Gastrocnemius medialis (tissue), 4 donors: ENCODE measurements around the gene ARFIP2. TPM values are rescaled to one million over a fixed set of nuclear protein-coding genes. Genes with fewer than 3 reads are reported as not detected.

ENCODE experiments used
- ATAC-seq, 2 donors: fragments of 150-250 bp; one replicate each; pipeline ENCODE4 v1.9.1; 2016
- DNase-seq, 2 donors: peaks; one replicate each; pipeline ENCODE4 v3.0.0-alpha.2; 2019
- H3K27ac ChIP-seq, 4 donors: fragments of 200-600 bp; sonication (generic); 1 replicate in 1 of 4; 2 replicates in 3 of 4; pipeline ENCODE4 v1.5.1; 2016 to 2018; ENCODE audit warnings: mild to moderate bottlenecking in 2 of 4, moderate library complexity in 1 of 4
- H3K27me3 ChIP-seq, 3 donors: fragments of 200-600 bp; sonication (generic) in 2 of 3; 1 replicate in 1 of 3; 2 replicates in 2 of 3; pipeline versions ENCODE4 v1.5.1 to v1.6.0; 2016 to 2019; ENCODE audit warnings: mild to moderate bottlenecking in 1 of 3, moderate library complexity in 1 of 3
- H3K36me3 ChIP-seq, 2 donors: fragments of 200-600 bp; sonication (generic) in 1 of 2; one replicate each; pipeline ENCODE4 v1.5.1; 2017 to 2018
- H3K4me1 ChIP-seq, 2 donors: fragments of 200-600 bp; sonication (generic) in 1 of 2; one replicate each; pipeline ENCODE4 v1.5.1; 2016 to 2017; ENCODE audit warnings: mild to moderate bottlenecking in 2 of 2
- H3K4me3 ChIP-seq, 4 donors: fragments of 200-600 bp; sonication (generic) in 3 of 4; 1 replicate in 1 of 4; 2 replicates in 3 of 4; pipeline ENCODE4 v1.5.1; 2016 to 2019; ENCODE audit warnings: mild to moderate bottlenecking in 2 of 4
- H3K9me3 ChIP-seq, 3 donors: fragments of 200-600 bp; sonication (generic) in 2 of 3; 1 replicate in 1 of 3; 2 replicates in 2 of 3; pipeline ENCODE4 v1.5.1; 2016 to 2019
- CTCF ChIP-seq, 5 experiments: fragments of 450-650 bp in 3 of 5; fragments of 200-600 bp in 2 of 5; sonication (generic) in 2 of 5; IDR thresholded peaks in 4 of 5; conservative IDR thresholded peaks in 1 of 5; 1 replicate in 4 of 5; 2 replicates in 1 of 5; pipeline ENCODE4 v1.5.1; 2016 to 2019; ENCODE audit warnings: antibody characterized with exemption in 5 of 5, mild to moderate bottlenecking in 3 of 5, moderate library complexity in 3 of 5
- POLR2A ChIP-seq, 2 donors: fragments of 450-650 bp; IDR thresholded peaks; one replicate each; pipeline ENCODE4 v1.6.1; 2017; ENCODE audit warnings: antibody characterized with exemption in 2 of 2, mild to moderate bottlenecking in 2 of 2, moderate library complexity in 2 of 2
- in situ Hi-C, 4 donors: fragments of 200-750 bp; cut with MboI; loops; one replicate each; pipeline versions ENCODE4 v1.15.0 to v1.8.0; 2017; ENCODE audit warnings: low sequenced_read_pairs in 4 of 4
- intact Hi-C: fragments of 100-400 bp; cut with DNase I; formaldehyde crosslinking; loops from one replicate; pipeline ENCODE4 v1.15.1; 2023; ENCODE audit warnings: low total_unique reads
- total RNA-seq, 4 donors: library from RNA; depleted of rRNA; stranded (reverse); fragments of >200 nt; gene quantifications; one replicate each; pipeline versions ENCODE4 v1.1.0 to v1.2.3, GENCODE V29; 2016

ARFIP2 gene
- total RNA-seq, 4 donors from 2014 or later, result 20.1 to 27.8 (median 24.4) TPM

DNA sequence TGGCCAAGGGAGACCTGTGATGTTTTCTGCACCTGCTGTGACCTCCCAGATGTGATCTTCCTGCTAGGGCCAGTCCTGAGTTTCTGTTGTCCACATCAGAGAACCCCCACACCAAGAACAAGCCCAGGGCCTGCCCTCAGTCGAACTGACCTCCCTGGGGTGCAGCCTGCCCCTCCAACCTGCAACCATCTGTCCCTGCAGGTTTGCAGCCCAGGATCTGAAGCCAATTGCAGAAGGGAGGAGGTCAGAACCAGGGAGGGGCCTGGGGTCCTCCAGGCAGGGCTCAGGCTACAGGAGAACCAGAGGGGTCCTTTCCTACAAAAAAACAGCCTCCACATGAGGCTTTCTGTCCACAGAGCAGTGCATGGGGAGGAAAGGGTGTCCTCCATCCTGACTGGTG, 8.2 kb downstream of the ARFIP2 start:
- Histone ChIP-seq H3K4me3 (peak overlapping the region; percentile 75 to 94 (median 80)), H3K36me3 (peaks cover 0 to 13% of the 10 kb centered on the region in 2 donors), H3K27ac (peak overlapping the region; percentile 87 to 99 (median 92)), H3K9me3 (no peaks in the 10 kb centered on the region), H3K4me1 (peaks cover 14 to 15% of the 10 kb centered on the region in 2 donors), H3K27me3 (no peaks in the 10 kb centered on the region)
- in situ Hi-C loops, result loop anchor here in 1 of 4 donors (10.0 kb wide), 1 partner anchor 132 kb away; the partner anchor contains the start of genes ILK and RRP8
- no peak for DNase-seq
- ATAC-seq, result no peak
- TF ChIP-seq POLR2A (IDR thresholded peaks at IDR 0.05), result no peak
- intact Hi-C loops, result loop anchor here (1.0 to 2.0 kb wide), 2 partner anchors 54 to 82 kb away; partner anchors contain the start of genes APBB1 and SMPD1

GRCh38 chr11:6469599-6469998, 11.5 kb downstream of the ARFIP2 start:
- TF ChIP-seq POLR2A (IDR thresholded peaks at IDR 0.05), result no peak
- no peak for TF ChIP-seq CTCF (IDR thresholded peaks at IDR 0.05 in 4 of 5, conservative IDR thresholded peaks at IDR 0.05 in 1 of 5)
- Histone ChIP-seq H3K27me3 (no peaks in the 10 kb centered on the region), H3K36me3 (peaks cover 0 to 3% of the 10 kb centered on the region in 2 donors), H3K4me1 (peaks cover 14 to 25% of the 10 kb centered on the region in 2 donors), H3K27ac (peak overlapping the region in 3 of 4 donors; percentile 40 to 53 (median 52)), H3K4me3 (no peak overlapping the region), H3K9me3 (no peaks in the 10 kb centered on the region)
- in situ Hi-C loops (no loop called here), intact Hi-C loops (no loop called here)
- DNase-seq (no peak), ATAC-seq (no peak)

GRCh38 chr11:6468712-6469495, 12.2 kb downstream of the ARFIP2 start:
- ATAC-seq, result peak; percentile 38 to 46
- Histone ChIP-seq H3K4me3 (no peak overlapping the region), H3K27me3 (no peaks in the 10 kb centered on the region), H3K27ac (peak overlapping the region in 3 of 4 donors; percentile 40 to 53 (median 52)), H3K4me1 (peaks cover 14 to 20% of the 10 kb centered on the region in 2 donors), H3K9me3 (no peaks in the 10 kb centered on the region), H3K36me3 (peaks cover 0 to 10% of the 10 kb centered on the region in 2 donors)
- in situ Hi-C loops (no loop called here), intact Hi-C loops (no loop called here)
- TF ChIP-seq CTCF (IDR thresholded peaks at IDR 0.05 in 4 of 5, conservative IDR thresholded peaks at IDR 0.05 in 1 of 5), result no peak
- no peak for TF ChIP-seq POLR2A (IDR thresholded peaks at IDR 0.05)
- DNase-seq, result peak; percentile 61 to 70

DNA sequence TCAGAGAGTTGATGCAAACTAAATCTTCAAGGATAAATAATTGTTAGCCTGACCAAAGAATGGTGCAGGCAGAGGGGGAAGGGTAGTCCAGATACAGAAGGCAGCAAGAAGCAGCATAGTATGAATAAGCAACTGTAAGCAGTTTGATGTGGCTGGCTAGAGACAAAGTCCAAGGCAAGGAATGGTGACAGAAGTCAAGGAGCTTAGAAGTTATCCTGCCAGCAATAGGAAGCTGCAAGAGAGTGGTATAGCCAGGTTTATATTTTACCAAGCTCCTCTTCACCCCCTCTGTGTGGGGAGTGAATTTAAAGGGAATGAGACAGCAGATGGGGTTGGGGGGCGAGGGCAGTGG, 22.1 kb downstream of the ARFIP2 start:
- no peak overlapping the region for H3K4me3 ChIP-seq
- H3K27me3 ChIP-seq, result no peaks in the 10 kb centered on the region
- no peak overlapping the region for H3K27ac ChIP-seq
- peaks cover 0 to 36% of the 10 kb centered on the region in 2 donors for H3K36me3 ChIP-seq
- in situ Hi-C loops, result no loop called here
- intact Hi-C loops, result no loop called here
- ATAC-seq (no peak), DNase-seq (no peak)
- no peak for TF ChIP-seq CTCF (IDR thresholded peaks at IDR 0.05 in 4 of 5, conservative IDR thresholded peaks at IDR 0.05 in 1 of 5)
- no peak for TF ChIP-seq POLR2A (IDR thresholded peaks at IDR 0.05)
- no peaks in the 10 kb centered on the region for H3K9me3 ChIP-seq
- H3K4me1 ChIP-seq, result peaks cover 0 to 2% of the 10 kb centered on the region in 2 donors

DNA sequence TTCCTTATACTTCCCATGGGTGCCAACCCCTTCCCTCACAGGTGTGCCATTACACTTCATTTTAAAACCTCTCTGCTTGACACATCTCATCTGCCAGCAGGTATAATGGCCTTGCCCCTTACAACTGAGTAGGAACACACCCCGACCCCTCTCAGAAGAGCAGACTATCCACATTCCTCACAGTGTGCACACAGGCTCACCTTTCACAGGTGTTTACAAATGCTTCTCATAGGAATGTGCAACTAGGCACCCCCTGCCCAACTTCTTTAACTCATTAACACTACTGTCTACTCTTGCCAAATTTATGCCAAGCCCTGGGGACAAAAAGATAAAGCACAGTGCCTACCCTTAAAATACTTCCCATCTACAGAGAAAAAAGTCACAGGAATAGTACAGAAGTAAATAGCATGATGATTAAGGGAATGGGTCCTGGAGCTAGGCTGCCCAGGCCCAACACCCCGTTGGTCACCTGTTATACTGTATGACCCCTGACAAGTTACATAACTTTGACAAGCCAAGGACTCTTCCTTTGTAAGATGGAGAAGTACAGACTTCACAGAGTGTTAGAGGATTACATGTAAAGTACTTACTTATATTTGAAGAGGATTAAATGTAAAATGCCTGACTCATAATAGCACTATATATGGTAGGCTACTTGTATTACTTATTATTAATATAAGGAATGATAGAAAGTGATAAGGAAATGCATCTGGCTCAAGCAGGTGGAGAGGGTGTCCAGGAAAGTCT, 22.6 kb downstream of the ARFIP2 start:
- no peak overlapping the region for H3K4me3 ChIP-seq
- no peak for DNase-seq
- H3K27me3 ChIP-seq, result no peaks in the 10 kb centered on the region
- ATAC-seq, result no peak
- in situ Hi-C loops, result no loop called here
- no peak overlapping the region for H3K27ac ChIP-seq
- peaks cover 0 to 40% of the 10 kb centered on the region in 2 donors for H3K36me3 ChIP-seq
- intact Hi-C loops, result no loop called here
- no peaks in the 10 kb centered on the region for H3K9me3 ChIP-seq
- H3K4me1 ChIP-seq, result peaks cover 0 to 2% of the 10 kb centered on the region in 2 donors
- TF ChIP-seq CTCF (IDR thresholded peaks at IDR 0.05 in 4 of 5, conservative IDR thresholded peaks at IDR 0.05 in 1 of 5) (no peak), POLR2A (IDR thresholded peaks at IDR 0.05) (no peak)
